Mesenchymal stem cell (in vitro differentiated cells and primary cell): ENCODE data around the gene LONRF3.

Experiments used
- DNase-seq: peaks from one replicate; pipeline ENCODE4 v3.0.0-alpha.2; 2013
- H2AFZ ChIP-seq: one replicate; pipeline ENCODE4 v1.6.1; 2013; ENCODE audit warnings: low read depth, mild to moderate bottlenecking, control low read depth, inconsistent platforms, low read length, moderate library complexity
- H2AK5ac ChIP-seq: 2 replicates; pipeline ENCODE4 v1.6.1; 2013; ENCODE audit warnings: low read length, moderate library complexity, mild to moderate bottlenecking, inconsistent platforms; ENCODE audit not compliant: severe bottlenecking
- H2BK120ac ChIP-seq: one replicate; pipeline ENCODE4 v1.6.1; 2013; ENCODE audit warnings: low read depth, mild to moderate bottlenecking, inconsistent platforms, low read length, moderate library complexity
- H2BK12ac ChIP-seq, 2 experiments: one replicate each; pipeline ENCODE4 v1.6.1; 2013; ENCODE audit warnings: inconsistent platforms in 2 of 2, low read length in 2 of 2, mild to moderate bottlenecking in 2 of 2, moderate library complexity in 2 of 2, control low read depth in 1 of 2
- H2BK15ac ChIP-seq: one replicate; pipeline ENCODE4 v1.6.1; 2013; ENCODE audit warnings: mild to moderate bottlenecking, low read depth, inconsistent platforms; ENCODE audit not compliant: poor library complexity, severe bottlenecking
- H2BK5ac ChIP-seq: 2 replicates; pipeline ENCODE4 v1.6.1; 2013; ENCODE audit warnings: low read depth, mild to moderate bottlenecking, low read length, control low read depth, inconsistent platforms; ENCODE audit not compliant: poor library complexity, severe bottlenecking
- H3K14ac ChIP-seq, 2 experiments: one replicate each; pipeline ENCODE4 v1.6.1; 2013; ENCODE audit warnings: inconsistent platforms in 2 of 2, low read length in 2 of 2, control low read depth in 1 of 2, mild to moderate bottlenecking in 1 of 2, moderate library complexity in 1 of 2
- H3K18ac ChIP-seq, 2 experiments: one replicate each; pipeline ENCODE4 v1.6.1; 2013; ENCODE audit warnings: inconsistent platforms in 2 of 2, low read length in 2 of 2, control low read depth in 1 of 2, low read depth in 1 of 2, mild to moderate bottlenecking in 1 of 2
- H3K23ac ChIP-seq, 2 experiments: one replicate each; pipeline ENCODE4 v1.6.1; 2013; ENCODE audit warnings: inconsistent platforms in 2 of 2, low read length in 2 of 2, mild to moderate bottlenecking in 2 of 2, moderate library complexity in 2 of 2, control low read depth in 1 of 2
- H3K27ac ChIP-seq: 2 replicates; pipeline ENCODE4 v1.5.1; 2013; ENCODE audit warnings: mild to moderate bottlenecking, moderate library complexity, low read length, control low read depth, inconsistent platforms; ENCODE audit not compliant: poor library complexity, severe bottlenecking
- H3K27me3 ChIP-seq, 2 experiments: 2 replicates each; pipeline versions ENCODE4 v1.6.1 to v1.7.0; 2013; ENCODE audit warnings: low read length in 2 of 2, mild to moderate bottlenecking in 2 of 2, moderate library complexity in 2 of 2, control low read depth in 1 of 2, inconsistent platforms in 1 of 2; ENCODE audit not compliant: control insufficient read depth in 1 of 2, insufficient read depth in 1 of 2
- H3K36me3 ChIP-seq, 2 experiments: 2 replicates each; pipeline versions ENCODE4 v1.6.1 to v1.7.0; 2013; ENCODE audit warnings: low read length in 2 of 2, control low read depth in 1 of 2, inconsistent platforms in 1 of 2, low read depth in 1 of 2, mild to moderate bottlenecking in 1 of 2; ENCODE audit not compliant: insufficient read depth in 2 of 2, control insufficient read depth in 1 of 2
- H3K4ac ChIP-seq, 2 experiments: one replicate each; pipeline ENCODE4 v1.6.1; 2013; ENCODE audit warnings: inconsistent platforms in 2 of 2, low read length in 2 of 2, mild to moderate bottlenecking in 2 of 2, moderate library complexity in 2 of 2, control low read depth in 1 of 2, low read depth in 1 of 2
- H3K4me1 ChIP-seq: 2 replicates; pipeline ENCODE4 v1.6.1; 2013; ENCODE audit warnings: low read depth, low read length, control low read depth; ENCODE audit not compliant: control insufficient read depth, insufficient read depth
- H3K4me2 ChIP-seq: 2 replicates; pipeline ENCODE4 v1.6.1; 2013; ENCODE audit warnings: low read length, mild to moderate bottlenecking, inconsistent platforms; ENCODE audit not compliant: poor library complexity, severe bottlenecking
- H3K4me3 ChIP-seq, 2 experiments: 2 replicates each; pipeline versions ENCODE4 v1.5.1 to v1.7.0; 2013; ENCODE audit warnings: low read length in 2 of 2, mild to moderate bottlenecking in 2 of 2, control low read depth in 1 of 2, low read depth in 1 of 2; ENCODE audit not compliant: insufficient read depth in 1 of 2
- H3K79me1 ChIP-seq: replicated peaks from 2 replicates; pipeline ENCODE4 v1.6.1; 2013; ENCODE audit warnings: mild to moderate bottlenecking, control low read depth, low read length, inconsistent platforms; ENCODE audit not compliant: poor library complexity, severe bottlenecking
- H3K9ac ChIP-seq: 2 replicates; pipeline ENCODE4 v1.7.0; 2013; ENCODE audit warnings: mild to moderate bottlenecking, low read length, moderate library complexity
- H3K9me3 ChIP-seq: 2 replicates; pipeline ENCODE4 v1.7.0; 2013; ENCODE audit warnings: mild to moderate bottlenecking, low read length; ENCODE audit not compliant: control insufficient read depth
- H4K8ac ChIP-seq: one replicate; pipeline ENCODE4 v1.6.1; 2013; ENCODE audit warnings: inconsistent platforms, mild to moderate bottlenecking, low read length, moderate library complexity
- H4K91ac ChIP-seq: one replicate; pipeline ENCODE4 v1.6.1; 2013; ENCODE audit warnings: mild to moderate bottlenecking, low read length, inconsistent platforms
- WGBS: methylation state at CpG from one replicate; pipeline ENCODE4 v1.1.7; 2013; ENCODE audit warnings: mixed read lengths; 5-methylcytosine and 5-hydroxymethylcytosine counted together

Gene LONRF3

DNA sequence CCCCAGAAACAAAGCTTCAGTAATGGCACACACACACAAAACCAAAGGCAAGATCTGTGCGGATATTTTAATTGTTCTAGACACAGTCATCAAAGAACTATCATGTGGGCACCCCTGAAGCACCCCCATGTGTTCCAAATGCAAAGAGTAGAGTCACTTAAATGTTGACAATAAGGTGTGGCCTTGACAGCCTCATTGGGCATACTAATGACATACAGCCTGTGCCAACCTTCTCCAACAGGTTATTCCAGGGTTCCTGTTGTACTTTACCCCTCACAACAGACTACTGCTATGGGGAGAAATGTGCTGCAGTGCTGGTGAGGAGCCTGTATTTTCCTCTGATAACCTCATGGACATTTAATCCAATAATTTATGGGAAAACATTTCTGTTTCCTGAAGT is 68.6 kb downstream of the LONRF3 start:
- Histone ChIP-seq H2BK12ac (no peak overlapping the region), H3K79me1 (no peaks in the 10 kb centered on the region), H2BK5ac (no peak overlapping the region), H2AK5ac (no peak overlapping the region), H3K18ac (peak overlapping the region in 1 of 2 experiments; percentile 34), H3K4me3 (no peak overlapping the region), H3K4me2 (no peak overlapping the region), H2BK15ac (no peak overlapping the region), H3K9me3 (no peaks in the 10 kb centered on the region), H3K9ac (no peak overlapping the region), H4K8ac (no peak overlapping the region), H3K4me1 (peaks cover 2% of the 10 kb centered on the region), H3K4ac (no peak overlapping the region), H3K36me3 (no peaks in the 10 kb centered on the region), H4K91ac (no peak overlapping the region), H3K23ac (no peak overlapping the region), H3K14ac (no peak overlapping the region), H3K27me3 (no peaks in the 10 kb centered on the region), H2BK120ac (no peak overlapping the region), H2AFZ (no peak overlapping the region), H3K27ac (no peak overlapping the region)
- no peak for DNase-seq
- WGBS: 100% methylated on average over 1 of the region's 1 CpG

DNA sequence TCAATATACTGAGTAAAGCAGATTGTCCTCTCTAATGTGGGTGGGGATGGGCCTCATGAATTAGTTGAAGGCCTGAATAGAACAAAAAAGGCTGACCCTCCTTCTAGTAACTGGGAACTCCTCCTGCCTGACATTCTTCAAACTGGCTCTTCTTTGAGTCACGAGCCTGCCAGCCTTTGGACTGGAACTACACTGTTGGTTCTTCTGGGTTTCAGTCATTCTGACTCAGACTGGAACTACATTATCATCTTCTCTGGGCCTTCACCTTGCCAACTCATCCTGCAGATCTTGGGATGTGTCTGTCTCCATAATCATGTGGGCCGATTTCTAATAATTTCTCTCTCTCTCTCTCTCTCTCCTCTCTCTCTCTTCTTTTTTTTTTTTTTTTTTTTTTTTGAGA is 71.5 kb downstream of the LONRF3 start:
- H3K23ac ChIP-seq: no peak overlapping the region
- no peaks in the 10 kb centered on the region for H3K36me3 ChIP-seq
- no peak overlapping the region for H2BK15ac ChIP-seq
- DNase-seq: no peak
- no peak overlapping the region for H3K4me2 ChIP-seq
- no peak overlapping the region for H3K27ac ChIP-seq
- no peaks in the 10 kb centered on the region for H3K79me1 ChIP-seq
- no peak overlapping the region for H2BK12ac ChIP-seq
- peaks cover 2% of the 10 kb centered on the region for H3K4me1 ChIP-seq
- no peak overlapping the region for H3K18ac ChIP-seq
- H4K91ac ChIP-seq: no peak overlapping the region
- no peak overlapping the region for H2BK5ac ChIP-seq
- H2AK5ac ChIP-seq: no peak overlapping the region
- H2AFZ ChIP-seq: no peak overlapping the region
- WGBS: 80% methylated on average over 1 of the region's 2 CpGs
- H3K9me3 ChIP-seq: no peaks in the 10 kb centered on the region
- H3K4ac ChIP-seq: no peak overlapping the region
- H3K4me3 ChIP-seq: no peak overlapping the region
- peaks cover 0 to 8% of the 10 kb centered on the region in 2 experiments for H3K27me3 ChIP-seq
- no peak overlapping the region for H3K9ac ChIP-seq
- H4K8ac ChIP-seq: no peak overlapping the region
- no peak overlapping the region for H3K14ac ChIP-seq
- no peak overlapping the region for H2BK120ac ChIP-seq

DNA sequence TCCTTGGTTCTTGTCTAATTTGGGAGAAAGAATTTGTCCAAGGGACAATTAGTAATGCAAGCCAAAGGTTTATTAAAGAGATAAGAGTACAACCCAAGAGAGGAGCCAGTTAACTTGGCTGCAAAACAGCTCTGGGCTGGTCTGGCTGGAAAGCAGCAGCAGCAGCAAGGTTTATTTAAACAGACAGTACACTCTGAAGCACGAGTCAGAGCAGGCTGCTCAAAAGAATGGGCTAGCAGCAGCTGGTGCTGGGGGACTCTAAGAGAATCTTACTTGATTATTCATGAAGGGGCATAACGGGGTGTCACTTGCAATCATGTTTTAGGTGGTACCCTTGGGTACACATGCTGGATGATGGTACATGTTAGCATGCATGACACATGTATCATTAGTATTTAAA is 81.3 kb downstream of the LONRF3 start:
- no peak overlapping the region for H3K9ac ChIP-seq
- no peak overlapping the region for H4K91ac ChIP-seq
- DNase-seq: no peak
- H2AFZ ChIP-seq: no peak overlapping the region
- no peak overlapping the region for H2BK5ac ChIP-seq
- no peak overlapping the region for H3K4ac ChIP-seq
- no peak overlapping the region for H2AK5ac ChIP-seq
- no peaks in the 10 kb centered on the region for H3K9me3 ChIP-seq
- H2BK120ac ChIP-seq: no peak overlapping the region
- no peak overlapping the region for H3K23ac ChIP-seq
- no peaks in the 10 kb centered on the region for H3K79me1 ChIP-seq
- H3K4me3 ChIP-seq: no peak overlapping the region
- no peak overlapping the region for H4K8ac ChIP-seq
- 15% methylated on average over 1 of the region's 2 CpGs for WGBS
- H3K18ac ChIP-seq: no peak overlapping the region
- no peaks in the 10 kb centered on the region for H3K4me1 ChIP-seq
- no peak overlapping the region for H2BK12ac ChIP-seq
- no peak overlapping the region for H3K27ac ChIP-seq
- peaks cover 0 to 7% of the 10 kb centered on the region in 2 experiments for H3K27me3 ChIP-seq
- H3K36me3 ChIP-seq: no peaks in the 10 kb centered on the region
- no peak overlapping the region for H2BK15ac ChIP-seq
- no peak overlapping the region for H3K4me2 ChIP-seq
- no peak overlapping the region for H3K14ac ChIP-seq

DNA sequence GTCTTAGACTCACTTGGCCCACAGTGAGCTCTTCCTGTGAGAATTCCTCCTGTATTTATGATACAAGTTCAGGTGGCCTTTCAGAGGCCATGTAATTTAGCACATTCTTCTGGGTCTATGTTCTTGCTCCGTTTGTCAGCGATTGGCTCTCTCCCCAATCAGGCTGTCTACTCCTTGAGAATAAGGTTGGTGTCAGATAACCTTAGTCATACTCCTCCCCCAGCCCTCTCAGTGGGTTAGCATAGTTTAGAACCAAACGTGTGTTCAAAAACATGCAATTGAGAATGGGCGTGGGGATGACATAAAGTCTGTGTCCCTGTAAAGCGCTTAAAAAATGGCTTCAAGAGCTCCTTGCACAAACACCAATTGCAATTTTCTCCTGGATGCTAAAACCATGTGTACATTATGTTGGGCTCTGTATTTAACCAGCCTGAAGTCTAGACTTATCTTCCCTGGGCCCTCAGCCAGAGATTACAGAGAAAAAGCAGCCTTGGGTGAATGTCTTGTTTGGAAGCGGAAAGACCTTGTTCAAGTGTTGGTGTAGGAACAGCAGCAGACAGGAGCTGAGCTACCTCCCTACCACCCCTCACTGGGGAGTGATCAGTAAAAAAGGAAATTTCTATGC is 88.4 kb downstream of the LONRF3 start:
- no peak overlapping the region for H2BK5ac ChIP-seq
- no peaks in the 10 kb centered on the region for H3K36me3 ChIP-seq
- no peak overlapping the region for H2AFZ ChIP-seq
- no peak overlapping the region for H2BK120ac ChIP-seq
- H3K27me3 ChIP-seq: peaks cover 0 to 23% of the 10 kb centered on the region in 2 experiments
- H3K9me3 ChIP-seq: no peaks in the 10 kb centered on the region
- no peak overlapping the region for H3K4me3 ChIP-seq
- H3K4me1 ChIP-seq: no peaks in the 10 kb centered on the region
- no peak overlapping the region for H3K14ac ChIP-seq
- DNase-seq: no peak
- H3K4me2 ChIP-seq: no peak overlapping the region
- H2BK12ac ChIP-seq: no peak overlapping the region
- no peak overlapping the region for H4K8ac ChIP-seq
- H4K91ac ChIP-seq: no peak overlapping the region
- no peak overlapping the region for H3K27ac ChIP-seq
- H3K23ac ChIP-seq: no peak overlapping the region
- H3K18ac ChIP-seq: peak overlapping the region in 1 of 2 experiments; percentile 12
- H3K9ac ChIP-seq: no peak overlapping the region
- H2BK15ac ChIP-seq: no peak overlapping the region
- no peak overlapping the region for H3K4ac ChIP-seq
- H3K79me1 ChIP-seq: no peaks in the 10 kb centered on the region
- 47% methylated on average over 6 of the region's 6 CpGs for WGBS
- no peak overlapping the region for H2AK5ac ChIP-seq
